Measurements from ENCODE around the gene CCDC141.
"Not testable (repeated sequence)": the region's sequence is repeated elsewhere in the genome, so short reads cannot be mapped to it uniquely, and the experiment has no call there.

CCDC141 gene

DNA sequence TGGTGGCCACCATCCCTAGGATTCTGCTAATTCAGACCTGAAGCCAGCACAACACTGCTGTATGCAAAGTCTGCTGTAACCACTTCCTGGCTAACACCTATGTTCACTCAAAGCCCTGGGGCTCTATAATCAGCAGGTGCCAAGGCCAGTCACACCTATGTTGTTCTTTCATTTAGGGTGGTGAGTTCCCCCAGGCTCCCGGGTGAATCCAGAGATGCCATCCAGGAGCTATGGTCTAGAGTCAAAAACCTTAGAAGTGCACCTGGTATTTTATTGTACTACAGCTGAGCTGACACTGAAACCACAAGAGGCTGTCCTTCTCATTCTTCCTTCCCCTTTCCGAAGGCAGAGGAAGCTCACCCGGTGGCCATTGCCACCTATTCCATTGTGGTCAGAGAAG, 46.2 kb upstream of the CCDC141 start:
- peaks cover 8% of the 10 kb centered on the region for H3K4me1 ChIP-seq (ENCODE audit: insufficient read depth, low read length)
- H3K4me3 ChIP-seq (ENCODE audit: low read depth in 1 of 2, low read length in 2 of 2): no peak overlapping the region
- H3K79me2 ChIP-seq (ENCODE audit: insufficient read depth, low read length): no peaks in the 10 kb centered on the region
- no peak overlapping the region for H2AFZ ChIP-seq (ENCODE audit: low read depth, low read length)
- H4K20me1 ChIP-seq (ENCODE audit: insufficient read depth, low read length): no peaks in the 10 kb centered on the region
- peaks cover 6% of the 10 kb centered on the region for H3K9me3 ChIP-seq (ENCODE audit: insufficient read depth, low read length, severe bottlenecking)
- H3K4me2 ChIP-seq (ENCODE audit: insufficient read depth, low read length): no peak overlapping the region
- peak; percentile 33 for DNase-seq
- H3K9ac ChIP-seq (ENCODE audit: low read depth, low read length): no peak overlapping the region
- no peaks in the 10 kb centered on the region for H3K27me3 ChIP-seq (ENCODE audit: insufficient read depth, low read length, poor library complexity)
- no peaks in the 10 kb centered on the region for H3K36me3 ChIP-seq (ENCODE audit: insufficient read depth, low read length)
- TF ChIP-seq EZH2 (IDR thresholded peaks at IDR 0.05; ENCODE audit: borderline replicate concordance, low read depth, low read length, severe bottlenecking): no peak
- no peak for TF ChIP-seq CTCF (IDR thresholded peaks at IDR 0.05; ENCODE audit: borderline replicate concordance, extremely low read depth, low read length, poor library complexity, severe bottlenecking)
- peak; percentile 83 for ATAC-seq (ENCODE audit: insufficient read depth, low read depth)
- H3K27ac ChIP-seq (ENCODE audit: low read length): no peak overlapping the region

DNA sequence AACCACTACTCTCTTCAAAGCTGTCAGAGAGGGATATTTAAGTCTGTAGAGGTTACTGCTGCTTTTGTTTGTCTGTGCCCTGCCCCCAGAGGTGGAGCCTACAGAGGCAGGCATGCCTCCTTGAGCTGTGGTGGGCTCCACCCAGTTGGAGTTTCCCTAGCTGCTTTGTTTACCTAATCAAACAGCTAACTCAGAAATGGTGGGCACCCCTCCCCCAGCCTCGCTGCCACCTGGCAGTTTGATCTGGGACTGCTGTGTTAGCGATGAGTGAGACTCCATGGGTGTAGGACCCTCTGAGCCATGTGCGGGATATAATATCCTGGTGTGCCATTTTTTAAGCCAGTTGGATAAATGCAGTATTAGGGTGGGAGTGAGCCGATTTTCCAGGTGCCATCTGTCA, 43.0 kb upstream of the CCDC141 start:
- not testable (repeated sequence) for ATAC-seq (ENCODE audit: insufficient read depth, low read depth); H4K20me1 ChIP-seq (ENCODE audit: insufficient read depth, low read length); H2AFZ ChIP-seq (ENCODE audit: low read depth, low read length); H3K36me3 ChIP-seq (ENCODE audit: insufficient read depth, low read length); H3K27ac ChIP-seq (ENCODE audit: low read length); H3K4me3 ChIP-seq (ENCODE audit: low read depth in 1 of 2, low read length in 2 of 2); H3K4me2 ChIP-seq (ENCODE audit: insufficient read depth, low read length); H3K27me3 ChIP-seq (ENCODE audit: insufficient read depth, low read length, poor library complexity); H3K9ac ChIP-seq (ENCODE audit: low read depth, low read length); H3K4me1 ChIP-seq (ENCODE audit: insufficient read depth, low read length); H3K9me3 ChIP-seq (ENCODE audit: insufficient read depth, low read length, severe bottlenecking); H3K79me2 ChIP-seq (ENCODE audit: insufficient read depth, low read length)
- peak; percentile 37 for DNase-seq

GRCh38 chr2:179082697-179083096, 32.8 kb upstream of the CCDC141 start:
- ATAC-seq (ENCODE audit: insufficient read depth, low read depth) (no peak), DNase-seq (no peak)
- Histone ChIP-seq H2AFZ (ENCODE audit: low read depth, low read length) (no peak overlapping the region), H3K79me2 (ENCODE audit: insufficient read depth, low read length) (no peaks in the 10 kb centered on the region), H3K4me1 (ENCODE audit: insufficient read depth, low read length) (0 out of 2 replicates have a peak, but pooled peaks cover 2% of the 10 kb centered on the region), H4K20me1 (ENCODE audit: insufficient read depth, low read length) (no peaks in the 10 kb centered on the region), H3K27ac (ENCODE audit: low read length) (no peak overlapping the region), H3K36me3 (ENCODE audit: insufficient read depth, low read length) (no peaks in the 10 kb centered on the region), H3K9me3 (ENCODE audit: insufficient read depth, low read length, severe bottlenecking) (no peaks in the 10 kb centered on the region), H3K9ac (ENCODE audit: low read depth, low read length) (no peak overlapping the region), H3K4me2 (ENCODE audit: insufficient read depth, low read length) (no peak overlapping the region), H3K4me3 (ENCODE audit: low read depth in 1 of 2, low read length in 2 of 2) (no peak overlapping the region), H3K27me3 (ENCODE audit: insufficient read depth, low read length, poor library complexity) (no peaks in the 10 kb centered on the region)
- TF ChIP-seq EZH2 (IDR thresholded peaks at IDR 0.05; ENCODE audit: borderline replicate concordance, low read depth, low read length, severe bottlenecking): no peak
- no peak for TF ChIP-seq CTCF (IDR thresholded peaks at IDR 0.05; ENCODE audit: borderline replicate concordance, extremely low read depth, low read length, poor library complexity, severe bottlenecking)

DNA sequence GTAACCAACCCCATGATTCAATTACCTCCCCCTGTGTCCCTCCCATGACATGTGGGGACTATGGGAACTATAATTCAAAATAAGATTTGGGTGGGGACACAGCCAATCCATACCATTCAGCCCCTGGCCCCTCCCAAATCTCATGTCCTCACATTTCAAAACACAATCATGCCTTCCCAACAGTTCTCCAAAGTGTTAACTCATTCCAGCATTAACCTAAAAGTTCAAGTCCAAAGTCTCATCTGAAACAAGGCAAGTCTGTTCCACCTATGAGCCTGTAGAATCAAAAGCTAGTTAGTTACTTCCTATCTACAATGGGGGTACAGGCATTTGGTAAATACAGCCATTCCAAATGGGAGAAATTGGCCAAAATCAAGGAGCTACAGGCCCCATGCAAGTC, 32.0 kb upstream of the CCDC141 start:
- H3K27me3 ChIP-seq (ENCODE audit: insufficient read depth, low read length, poor library complexity): no peaks in the 10 kb centered on the region
- H3K4me2 ChIP-seq (ENCODE audit: insufficient read depth, low read length): no peak overlapping the region
- no peak overlapping the region for H3K4me3 ChIP-seq (ENCODE audit: low read depth in 1 of 2, low read length in 2 of 2)
- H3K4me1 ChIP-seq (ENCODE audit: insufficient read depth, low read length): 0 out of 2 replicates have a peak, but pooled peaks cover 2% of the 10 kb centered on the region
- no peak overlapping the region for H2AFZ ChIP-seq (ENCODE audit: low read depth, low read length)
- H3K9me3 ChIP-seq (ENCODE audit: insufficient read depth, low read length, severe bottlenecking): peaks cover 5% of the 10 kb centered on the region
- no peaks in the 10 kb centered on the region for H3K36me3 ChIP-seq (ENCODE audit: insufficient read depth, low read length)
- no peak overlapping the region for H3K27ac ChIP-seq (ENCODE audit: low read length)
- no peak for ATAC-seq (ENCODE audit: insufficient read depth, low read depth)
- no peaks in the 10 kb centered on the region for H3K79me2 ChIP-seq (ENCODE audit: insufficient read depth, low read length)
- H4K20me1 ChIP-seq (ENCODE audit: insufficient read depth, low read length): no peaks in the 10 kb centered on the region
- TF ChIP-seq EZH2 (IDR thresholded peaks at IDR 0.05; ENCODE audit: borderline replicate concordance, low read depth, low read length, severe bottlenecking) (no peak), CTCF (IDR thresholded peaks at IDR 0.05; ENCODE audit: borderline replicate concordance, extremely low read depth, low read length, poor library complexity, severe bottlenecking) (no peak)
- no peak for DNase-seq
- no peak overlapping the region for H3K9ac ChIP-seq (ENCODE audit: low read depth, low read length)
